GM18502 (cell line): Measurements from ENCODE around the gene MGA.

Experiments used
- ATAC-seq: cut with Tn5 transposase; IDR thresholded peaks from one replicate; pipeline ENCODE4 v1.9.1; 2021; ENCODE audit warnings: mild to moderate bottlenecking; ENCODE audit not compliant: unreplicated experiment, poor library complexity

The MGA gene

GRCh38 chr15:41801850-41802455, 141.7 kb downstream of the MGA start:
- no peak for ATAC-seq

- ATAC-seq, result no peak
Measured at GRCh38 chr15:41804361-41804760, 144.2 kb downstream of the MGA start.

GRCh38 chr15:41804916-41805666, 144.9 kb downstream of the MGA start:
- ATAC-seq, result no peak

- no peak for ATAC-seq
Measured at GRCh38 chr15:41805711-41806110, 145.5 kb downstream of the MGA start.

- ATAC-seq, result no peak
Measured at GRCh38 chr15:41806291-41807181, 146.3 kb downstream of the MGA start.

- no peak for ATAC-seq
Measured at GRCh38 chr15:41809121-41809520, 148.9 kb downstream of the MGA start.

GRCh38 chr15:41809526-41810220, 149.5 kb downstream of the MGA start:
- ATAC-seq, result no peak

- no peak for ATAC-seq
Measured at GRCh38 chr15:41810651-41811431, 150.6 kb downstream of the MGA start.

GRCh38 chr15:41811432-41812195, 151.4 kb downstream of the MGA start:
- peak; percentile 54 for ATAC-seq

- no peak for ATAC-seq
Measured at GRCh38 chr15:41812820-41813375, 152.7 kb downstream of the MGA start.

GRCh38 chr15:41813426-41813825, 153.2 kb downstream of the MGA start:
- no peak for ATAC-seq

GRCh38 chr15:41814534-41814933, 154.3 kb downstream of the MGA start:
- ATAC-seq, result no peak

GRCh38 chr15:41816788-41817187, 156.6 kb downstream of the MGA start:
- ATAC-seq, result no peak

- ATAC-seq, result no peak
Measured at GRCh38 chr15:41817327-41817726, 157.1 kb downstream of the MGA start.

GRCh38 chr15:41817781-41818180, 157.6 kb downstream of the MGA start:
- no peak for ATAC-seq

- ATAC-seq, result no peak
Measured at GRCh38 chr15:41819455-41820050, 159.3 kb downstream of the MGA start.

GRCh38 chr15:41820791-41821423, 160.7 kb downstream of the MGA start:
- no peak for ATAC-seq

- ATAC-seq, result no peak
Measured at GRCh38 chr15:41821831-41822230, 161.6 kb downstream of the MGA start.
